D341Med (cell line): ENCODE results near the gene DBN1.
A peak's percentile ranks its signal among the peaks of the same experiment; 100 is the strongest.

Experiments used
- DNase-seq: peaks from one replicate; pipeline ENCODE4 v3.0.0; 2012; ENCODE audit warnings: low spot score

Gene DBN1

DNA sequence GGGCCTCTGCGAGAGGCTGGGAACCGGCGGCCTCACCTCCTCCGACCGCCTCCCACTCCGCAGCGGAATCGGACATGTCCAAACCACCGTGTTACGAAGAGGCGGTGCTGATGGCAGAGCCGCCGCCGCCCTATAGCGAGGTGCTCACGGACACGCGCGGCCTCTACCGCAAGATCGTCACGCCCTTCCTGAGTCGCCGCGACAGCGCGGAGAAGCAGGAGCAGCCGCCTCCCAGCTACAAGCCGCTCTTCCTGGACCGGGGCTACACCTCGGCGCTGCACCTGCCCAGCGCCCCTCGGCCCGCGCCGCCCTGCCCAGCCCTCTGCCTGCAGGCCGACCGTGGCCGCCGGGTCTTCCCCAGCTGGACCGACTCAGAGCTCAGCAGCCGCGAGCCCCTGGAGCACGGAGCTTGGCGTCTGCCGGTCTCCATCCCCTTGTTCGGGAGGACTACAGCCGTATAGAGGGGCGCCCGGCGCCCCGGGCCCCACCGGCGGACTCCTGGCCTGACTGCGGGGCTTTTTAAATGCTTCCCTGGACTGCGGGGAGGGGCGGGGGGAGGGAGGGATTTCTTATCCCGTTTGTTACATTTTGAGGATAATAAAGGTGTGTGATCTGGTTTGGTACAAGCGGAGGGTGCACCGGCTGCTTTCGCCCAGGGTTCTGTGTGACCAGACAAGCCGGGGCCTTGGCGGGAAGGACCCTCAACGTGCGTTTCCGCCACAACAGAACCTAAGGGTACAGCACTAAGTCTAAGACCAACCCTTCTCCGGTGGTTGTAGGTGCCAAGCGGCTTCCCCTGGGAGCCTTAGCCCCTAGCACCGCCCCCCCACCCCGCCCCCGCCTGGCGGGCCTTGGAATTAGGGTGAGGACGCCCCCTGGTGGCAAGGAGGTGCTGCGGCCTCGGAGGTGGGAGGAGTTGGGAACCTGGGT lies 17.5 kb downstream of the DBN1 start:
- peak; percentile 90 for DNase-seq

- peak; percentile 85 for DNase-seq
These were observed 18.3 kb downstream of the DBN1 start for GRCh38 chr5:177455036-177455660.

GRCh38 chr5:177454397-177455035 lies 18.9 kb downstream of the DBN1 start:
- peak; percentile 91 for DNase-seq

GRCh38 chr5:177453852-177454396 lies 19.5 kb downstream of the DBN1 start:
- no peak for DNase-seq

- DNase-seq = no peak
These were observed 20.5 kb downstream of the DBN1 start for GRCh38 chr5:177452688-177453638.

DNA sequence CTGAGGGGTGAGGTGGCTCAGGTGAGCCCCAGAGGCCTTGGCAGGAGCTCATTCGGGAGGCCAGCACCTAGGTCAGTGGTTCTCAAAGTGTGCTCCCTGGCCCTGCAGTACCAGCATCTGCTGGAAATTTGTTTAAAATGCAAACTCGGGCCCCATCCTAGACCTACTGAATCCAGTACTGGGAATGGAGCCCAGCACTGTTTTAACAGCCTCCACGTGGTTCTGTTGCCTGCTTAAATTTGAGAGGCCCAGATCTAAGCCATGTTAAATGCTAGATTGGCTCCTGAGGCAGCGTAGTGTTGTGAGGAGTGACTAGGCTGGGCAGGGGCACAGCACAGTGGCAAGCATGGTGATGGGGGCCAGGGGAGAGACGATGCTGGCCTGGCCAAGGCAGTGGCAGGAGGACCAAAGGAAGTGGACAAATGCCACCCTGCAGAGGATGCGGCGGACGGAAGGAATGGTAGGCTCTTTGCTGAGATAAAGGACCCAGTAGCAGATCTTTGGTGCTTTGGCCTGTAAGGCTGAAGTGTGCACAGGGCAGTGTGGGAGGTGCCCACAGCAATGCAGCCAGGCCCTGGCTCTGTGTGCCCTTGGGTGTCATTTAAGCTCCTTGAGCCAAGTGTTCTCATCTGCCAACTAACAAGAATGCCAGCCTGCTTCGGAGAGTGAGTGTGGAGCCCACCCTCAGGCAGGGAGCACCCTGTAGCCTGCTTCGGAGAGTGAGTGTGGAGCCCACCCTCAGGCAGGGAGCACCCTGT lies 22.6 kb downstream of the DBN1 start:
- DNase-seq = no peak

GRCh38 chr5:177449140-177450061 lies 24.0 kb downstream of the DBN1 start:
- DNase-seq = no peak

GRCh38 chr5:177448244-177448950 lies 25.0 kb downstream of the DBN1 start:
- DNase-seq = no peak

DNA sequence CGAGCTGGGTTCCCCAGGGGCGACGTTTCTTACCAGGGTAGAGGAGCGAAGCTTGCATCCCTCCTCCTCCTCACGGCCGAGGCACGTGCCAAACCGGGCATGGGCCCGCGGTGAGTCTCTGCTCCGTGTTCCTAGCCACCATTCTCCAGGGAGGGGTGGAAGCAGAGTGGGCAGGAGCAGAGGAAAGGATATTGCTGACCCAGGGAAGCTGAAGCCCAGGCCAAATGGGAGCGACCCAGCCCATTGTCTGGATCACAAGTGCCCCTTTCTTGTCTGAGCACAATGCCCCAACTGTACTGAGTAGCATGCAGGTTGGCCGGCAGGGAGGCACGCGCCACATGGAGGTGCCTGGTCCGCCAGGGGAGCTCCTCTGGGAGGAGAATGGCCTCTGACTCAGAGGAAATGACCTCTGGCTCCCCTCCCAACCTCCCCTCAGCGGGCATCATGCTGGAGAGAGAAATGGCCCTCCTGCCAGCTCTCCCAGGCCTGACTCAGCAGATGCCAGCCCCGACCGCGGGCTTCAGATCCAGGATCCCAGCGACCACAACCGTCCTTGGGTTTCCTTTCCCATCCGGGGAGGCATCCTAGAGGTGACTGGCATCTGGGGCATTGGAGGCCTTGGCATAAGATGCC lies 25.7 kb downstream of the DBN1 start:
- no peak for DNase-seq

DNA sequence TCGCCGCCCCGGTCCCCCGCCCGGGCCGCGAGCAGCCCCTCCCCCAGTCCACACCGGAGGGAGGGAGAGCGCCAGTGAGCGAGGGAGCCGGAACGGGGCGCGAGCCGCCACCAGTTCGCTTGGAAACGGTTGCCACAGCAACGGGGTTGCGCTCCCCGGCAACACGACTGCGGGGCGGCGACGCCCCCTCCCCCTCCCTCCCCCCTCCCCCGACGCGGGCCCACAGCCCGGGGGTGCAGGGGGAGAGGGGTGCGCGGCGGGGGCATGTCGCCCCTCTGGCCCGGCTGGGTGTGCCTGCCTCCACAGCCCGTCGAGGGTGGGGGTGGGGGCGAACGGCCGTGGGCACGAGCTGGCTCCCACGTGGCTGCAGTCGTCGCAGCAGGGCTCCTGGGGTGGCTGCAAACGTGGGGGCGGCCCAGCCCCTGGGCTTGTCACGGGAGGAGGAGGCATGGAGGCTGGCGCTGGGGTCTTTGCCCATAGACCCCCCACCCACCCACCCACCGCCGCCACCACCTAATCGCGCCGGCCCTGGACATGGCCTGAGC lies 26.3 kb downstream of the DBN1 start:
- DNase-seq = peak; percentile 86

GRCh38 chr5:177446200-177447065 lies 27.0 kb downstream of the DBN1 start, which contains the start of gene PRR7:
Gene PRR7 (plus strand): TSS chr5:177446814. CDS start chr5:177455068, 8,254 bp downstream.
- DNase-seq = peak; percentile 95

- DNase-seq = no peak
These were observed 27.6 kb downstream of the DBN1 start for GRCh38 chr5:177445917-177446199.

- DNase-seq = no peak
These were observed 28.1 kb downstream of the DBN1 start for GRCh38 chr5:177445052-177445916.

- DNase-seq = no peak
These were observed 29.1 kb downstream of the DBN1 start for GRCh38 chr5:177444106-177445051.
